ENCODE data around the gene OSGEPL1. TPM values are rescaled to one million over a fixed set of nuclear protein-coding genes. Genes with fewer than 3 reads are reported as not detected.
A peak's percentile ranks its signal among the peaks of the same experiment; 100 is the strongest.
"Not testable (repeated sequence)": the region's sequence is repeated elsewhere in the genome, so short reads cannot be mapped to it uniquely, and the experiment has no call there.

The OSGEPL1 gene
- 10.2 TPM for polyA plus RNA-seq (2012; ENCODE audit: insufficient read depth, insufficient read length)

GRCh38 chr2:189762551-189763298, at the start of gene OSGEPL1:
Gene OSGEPL1 (minus strand): TSS chr2:189762792. CDS start chr2:189761640, 1,152 bp downstream.
- peak within 1 kb of the TSS; percentile 73 for H3K4me3 ChIP-seq (ENCODE audit: low read length)
- peak; percentile 96 for DNase-seq (ENCODE audit: low read depth, low spot score)

- no peak overlapping the region for H3K4me3 ChIP-seq (ENCODE audit: low read length)
- DNase-seq (ENCODE audit: low read depth, low spot score): no peak
Observed at GRCh38 chr2:189803431-189803830, 40.8 kb upstream of the OSGEPL1 start.

GRCh38 chr2:189802396-189802912, 39.9 kb upstream of the OSGEPL1 start:
- DNase-seq (ENCODE audit: low read depth, low spot score): no peak
- no peak overlapping the region for H3K4me3 ChIP-seq (ENCODE audit: low read length)

GRCh38 chr2:189799531-189799930, 36.9 kb upstream of the OSGEPL1 start:
- no peak for DNase-seq (ENCODE audit: low read depth, low spot score)
- H3K4me3 ChIP-seq (ENCODE audit: low read length): no peak overlapping the region

GRCh38 chr2:189799030-189799331, 36.4 kb upstream of the OSGEPL1 start:
- H3K4me3 ChIP-seq (ENCODE audit: low read length): no peak overlapping the region
- DNase-seq (ENCODE audit: low read depth, low spot score): no peak

- DNase-seq (ENCODE audit: low read depth, low spot score): peak; percentile 26
- H3K4me3 ChIP-seq (ENCODE audit: low read length): no peak overlapping the region
Observed at GRCh38 chr2:189798312-189799029, 35.9 kb upstream of the OSGEPL1 start.

- DNase-seq (ENCODE audit: low read depth, low spot score): no peak
- no peak overlapping the region for H3K4me3 ChIP-seq (ENCODE audit: low read length)
Observed at GRCh38 chr2:189797902-189798301, 35.3 kb upstream of the OSGEPL1 start.

- H3K4me3 ChIP-seq (ENCODE audit: low read length): no peak overlapping the region
- DNase-seq (ENCODE audit: low read depth, low spot score): no peak
Observed at GRCh38 chr2:189794310-189794709, 31.7 kb upstream of the OSGEPL1 start.

- DNase-seq (ENCODE audit: low read depth, low spot score): no peak
- no peak overlapping the region for H3K4me3 ChIP-seq (ENCODE audit: low read length)
Observed at GRCh38 chr2:189791338-189792042, 28.9 kb upstream of the OSGEPL1 start.

GRCh38 chr2:189783927-189784867, 21.6 kb upstream of the OSGEPL1 start, which contains the start of the genes ORMDL1 and PMS1:
Gene ORMDL1 (minus strand): TSS chr2:189784339. CDS start chr2:189782595, 1,744 bp downstream.
Gene PMS1 (plus strand): TSS chr2:189784450. CDS start chr2:189791810, 7,360 bp downstream.
- peak within 1 kb of the TSS; percentile 77 for H3K4me3 ChIP-seq (ENCODE audit: low read length)
- DNase-seq (ENCODE audit: low read depth, low spot score): peak; percentile 91

- DNase-seq (ENCODE audit: low read depth, low spot score): peak; percentile 35
- H3K4me3 ChIP-seq (ENCODE audit: low read length): peak overlapping the region; percentile 77
Observed at GRCh38 chr2:189783451-189783926, 20.9 kb upstream of the OSGEPL1 start.

- H3K4me3 ChIP-seq (ENCODE audit: low read length): 0 out of 2 replicates have a peak overlapping the region, but pooled peaks have one; percentile 77
- no peak for DNase-seq (ENCODE audit: low read depth, low spot score)
Observed at GRCh38 chr2:189782221-189782671, 19.7 kb upstream of the OSGEPL1 start.

GRCh38 chr2:189772212-189772611, 9.6 kb upstream of the OSGEPL1 start:
- no peak for DNase-seq (ENCODE audit: low read depth, low spot score)
- no peak overlapping the region for H3K4me3 ChIP-seq (ENCODE audit: low read length)

- no peak overlapping the region for H3K4me3 ChIP-seq (ENCODE audit: low read length)
- no peak for DNase-seq (ENCODE audit: low read depth, low spot score)
Observed at GRCh38 chr2:189770590-189771322, 8.2 kb upstream of the OSGEPL1 start.

GRCh38 chr2:189763908-189764661, 1.5 kb upstream of the OSGEPL1 start:
- peak overlapping the region; percentile 73 for H3K4me3 ChIP-seq (ENCODE audit: low read length)

GRCh38 chr2:189762229-189762550, 402 bp downstream of the OSGEPL1 start:
- no peak for DNase-seq (ENCODE audit: low read depth, low spot score)
- H3K4me3 ChIP-seq (ENCODE audit: low read length): peak overlapping the region; percentile 73

More at GRCh38 chr2:189763908-189764661, 1.5 kb upstream of the OSGEPL1 start:
- DNase-seq (ENCODE audit: low read depth, low spot score): no peak

GRCh38 chr2:189760154-189760553, 2.4 kb downstream of the OSGEPL1 start:
- H3K4me3 ChIP-seq (ENCODE audit: low read length); DNase-seq (ENCODE audit: low read depth, low spot score): not testable (repeated sequence)

All from Jurkat, Clone E6-1 (cell line).